HS-27A (cell line): Measurements from ENCODE around the gene AOX1.
"Not testable (repeated sequence)": the region's sequence is repeated elsewhere in the genome, so short reads cannot be mapped to it uniquely, and the experiment has no call there.

Experiments
- DNase-seq: peaks from one replicate; pipeline ENCODE4 v3.0.0-alpha.2; 2012; ENCODE audit warnings: low read depth, missing footprints

The AOX1 gene

DNA sequence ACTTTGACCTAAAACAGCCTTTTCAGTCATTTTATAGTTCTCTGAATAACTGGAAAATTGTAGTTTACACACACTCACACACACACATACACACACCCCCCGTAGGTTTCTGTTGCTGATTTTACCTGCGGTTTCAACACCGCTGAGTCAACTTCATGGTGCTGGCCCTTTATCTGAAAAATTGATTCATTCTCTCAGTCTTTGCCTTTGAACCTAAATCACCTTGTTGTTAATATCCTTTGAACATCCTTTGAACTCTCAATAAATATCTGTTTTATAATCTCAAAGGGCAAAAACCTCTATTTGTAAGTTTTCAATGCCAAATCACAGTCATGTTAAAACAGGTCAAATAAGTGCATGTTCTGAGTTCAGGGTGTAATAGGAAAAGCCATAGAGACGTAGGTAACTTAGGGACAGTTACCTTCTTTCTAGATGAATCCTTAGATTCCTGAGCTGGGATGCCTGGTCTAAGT, 116.9 kb downstream of the AOX1 start:
- DNase-seq: no peak

DNA sequence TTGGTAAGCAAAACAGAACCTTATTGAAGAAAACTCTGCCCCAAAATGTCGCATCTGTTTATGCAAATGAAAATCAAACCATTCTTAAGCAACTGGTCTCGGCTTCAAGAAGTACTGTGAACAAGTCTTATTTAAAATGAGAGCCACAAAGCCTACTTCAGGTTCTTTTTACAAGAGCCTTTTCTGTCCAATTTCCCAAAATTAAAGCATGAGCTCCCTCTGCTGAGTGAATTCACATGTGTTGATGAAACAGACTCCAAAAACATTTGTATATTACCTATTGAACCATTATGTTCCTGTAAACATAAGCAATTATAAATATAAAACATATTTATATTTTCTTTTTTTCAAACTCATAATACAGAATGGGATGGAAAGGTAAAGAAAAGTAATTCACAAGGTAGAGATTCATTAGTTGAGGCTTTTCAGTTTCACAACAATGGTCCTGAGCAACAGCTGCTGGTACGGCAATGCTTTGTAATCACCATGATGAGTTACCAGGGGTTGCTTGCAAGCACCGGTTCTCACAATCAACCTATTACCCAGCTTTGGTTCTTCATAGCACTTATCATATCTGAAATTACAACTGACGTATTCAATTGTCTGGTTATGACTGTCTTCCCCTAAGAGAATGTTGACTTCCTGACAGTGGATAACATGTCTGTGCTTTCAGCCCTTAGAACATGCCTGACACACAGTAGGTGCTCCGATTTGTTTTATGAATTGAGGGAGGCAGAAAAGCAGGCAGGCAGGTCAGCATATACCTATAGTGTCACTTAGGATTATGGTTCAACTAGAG, 117.5 kb downstream of the AOX1 start:
- peak; percentile 51 for DNase-seq

DNA sequence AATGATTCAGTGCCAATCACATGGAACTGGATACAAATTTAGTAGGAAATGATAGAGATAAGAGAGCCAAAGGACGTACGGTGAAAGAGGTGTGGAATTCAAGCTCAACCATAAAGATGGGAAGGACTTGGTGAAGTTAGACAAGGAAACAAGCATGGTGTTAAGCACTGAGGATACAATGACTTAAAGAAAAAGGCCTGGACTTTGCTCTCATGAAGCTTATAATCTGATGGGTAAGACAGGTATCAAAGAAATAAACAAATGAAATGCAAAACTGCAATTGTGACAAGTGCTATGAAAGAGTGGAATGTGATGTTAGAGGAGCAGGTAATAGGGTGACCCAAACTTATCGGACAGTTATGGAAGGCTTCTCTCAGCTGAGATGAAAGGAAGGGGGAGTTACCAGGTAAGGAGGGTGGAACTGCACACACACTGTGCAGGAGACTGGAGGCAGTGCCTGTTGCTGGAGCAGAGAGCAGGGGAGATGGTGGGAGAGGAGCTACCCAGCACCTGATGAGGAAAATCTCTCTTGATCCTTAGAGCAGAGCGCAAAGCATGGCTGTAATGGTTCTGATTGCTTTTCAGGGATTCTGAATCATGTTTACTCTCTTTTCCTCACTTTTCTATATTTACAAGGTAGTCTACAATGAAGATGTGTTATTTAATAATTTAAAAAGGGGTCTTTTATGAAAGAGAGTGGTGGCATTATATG, 118.3 kb downstream of the AOX1 start:
- no peak for DNase-seq

DNA sequence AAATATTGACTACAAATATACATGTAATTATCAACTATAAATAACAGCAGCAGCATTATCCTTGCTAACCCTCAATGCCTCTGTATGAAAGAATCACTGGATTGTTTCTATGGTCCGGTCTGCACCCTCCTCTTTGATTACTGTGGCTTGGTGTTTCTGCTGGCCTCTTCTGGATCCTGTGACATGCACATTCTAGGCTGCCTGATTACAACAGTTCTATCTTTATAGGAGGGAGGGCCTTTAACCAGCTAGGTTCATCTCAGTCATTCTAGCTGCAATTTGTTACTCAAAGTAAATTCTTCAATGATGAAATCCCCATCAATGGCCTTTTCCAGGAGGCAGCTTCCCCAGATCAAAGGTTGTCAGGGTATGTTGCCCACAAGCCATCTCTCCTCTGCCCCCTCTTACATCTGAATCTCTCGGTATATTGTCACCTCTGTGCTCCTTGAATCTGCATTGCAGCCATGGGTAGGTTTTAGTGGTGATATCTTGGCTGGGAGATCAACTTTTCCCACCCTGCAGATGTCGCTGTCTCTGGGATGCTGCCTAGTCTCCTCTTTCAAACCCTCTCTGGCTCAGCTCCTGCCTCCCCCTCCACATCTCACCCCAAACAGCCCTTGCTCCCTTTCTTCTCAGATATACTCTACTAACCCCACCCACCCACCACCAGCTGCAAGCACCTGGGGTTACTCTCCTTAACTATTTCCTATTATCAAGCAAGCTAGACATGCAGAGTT, 119.7 kb downstream of the AOX1 start:
- no peak for DNase-seq

DNA sequence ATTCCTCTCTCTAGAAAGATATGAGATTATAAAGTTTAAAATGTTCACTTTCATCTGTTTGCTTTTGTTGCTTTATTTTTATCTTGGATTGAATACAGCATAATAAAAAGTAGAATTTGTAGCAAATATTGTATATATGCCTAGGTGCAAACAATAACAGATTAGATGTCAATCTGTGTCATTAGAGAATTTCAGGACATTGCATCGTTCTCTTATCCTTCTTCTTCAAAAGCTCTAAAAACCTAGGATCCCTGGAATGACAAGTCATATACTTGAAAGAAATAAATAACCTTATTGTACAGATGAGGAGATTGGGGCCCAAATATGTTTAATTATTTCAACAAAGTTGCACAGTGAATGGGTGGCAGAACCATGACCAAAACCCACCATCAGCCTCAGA, 123.1 kb downstream of the AOX1 start:
- DNase-seq: no peak

DNA sequence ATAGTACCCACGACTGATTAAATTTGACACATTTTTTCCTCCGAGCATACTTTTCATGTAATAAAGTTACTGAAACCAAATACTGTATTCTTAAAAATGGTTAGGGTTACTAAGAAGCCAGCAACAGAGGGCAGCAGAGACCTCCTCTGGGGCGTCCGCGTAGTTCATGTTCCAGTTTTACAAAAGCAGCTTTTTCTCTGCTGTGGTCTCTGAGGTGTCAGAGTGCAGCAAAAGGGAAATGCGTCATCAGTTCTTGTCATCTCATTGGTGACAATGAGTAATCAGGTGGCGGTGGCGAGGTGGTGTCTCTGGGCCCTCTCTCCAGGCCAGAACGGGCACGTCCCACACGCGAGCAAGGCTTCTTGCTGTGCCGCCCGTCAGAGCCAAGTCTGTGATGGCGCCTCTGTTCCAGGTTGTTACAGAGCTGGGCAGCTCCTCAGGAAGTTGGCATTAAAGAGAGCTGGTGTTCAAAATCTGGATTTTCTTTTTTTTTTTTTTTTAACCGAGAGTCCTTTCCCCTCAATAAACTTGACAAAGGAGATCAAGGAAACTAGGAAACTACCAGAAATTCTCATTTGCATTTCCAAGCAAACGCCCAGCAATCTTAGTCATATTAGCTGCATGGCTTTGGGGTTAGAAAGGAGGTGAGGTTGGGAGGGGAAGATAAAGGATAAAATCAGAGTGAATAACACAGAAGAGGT, 127.3 kb downstream of the AOX1 start:
- DNase-seq: peak; percentile 99

DNA sequence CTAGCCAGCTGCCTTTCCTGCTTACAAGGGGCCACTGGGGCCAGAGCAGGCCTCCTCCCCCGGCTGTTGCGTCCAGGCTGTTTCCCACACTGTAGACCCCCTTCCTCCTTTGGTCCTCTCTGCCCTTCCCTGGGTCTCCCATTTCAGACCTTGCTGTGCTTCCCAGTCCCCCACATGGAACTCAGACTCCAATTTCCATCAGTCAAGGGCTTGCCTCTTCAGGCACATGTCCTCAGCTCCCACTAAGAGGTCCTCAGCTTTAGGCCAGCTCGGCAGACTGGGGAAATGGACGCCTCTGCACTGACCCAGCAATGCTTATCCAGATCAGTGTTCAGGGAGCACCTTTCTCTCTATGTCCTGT, 127.9 kb downstream of the AOX1 start:
- DNase-seq: no peak

DNA sequence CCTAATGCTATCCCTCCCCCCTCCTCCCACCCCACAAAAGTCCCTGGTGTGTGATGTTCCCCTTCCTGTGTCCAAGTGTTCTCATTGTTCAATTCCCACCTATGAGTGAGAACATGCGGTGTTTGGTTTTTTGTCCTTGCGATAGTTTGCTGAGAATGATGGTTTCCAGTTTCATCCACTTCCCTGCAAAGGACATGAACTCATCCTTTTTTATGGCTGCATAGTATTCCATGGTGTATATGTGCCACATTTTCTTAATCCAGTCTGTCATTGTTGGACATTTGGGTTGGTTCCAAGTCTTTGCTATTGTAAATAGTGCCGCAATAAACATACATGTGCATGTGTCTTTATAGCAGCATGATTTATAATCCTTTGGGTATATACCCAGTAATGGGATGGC, 129.2 kb downstream of the AOX1 start:
- not testable (repeated sequence) for DNase-seq

DNA sequence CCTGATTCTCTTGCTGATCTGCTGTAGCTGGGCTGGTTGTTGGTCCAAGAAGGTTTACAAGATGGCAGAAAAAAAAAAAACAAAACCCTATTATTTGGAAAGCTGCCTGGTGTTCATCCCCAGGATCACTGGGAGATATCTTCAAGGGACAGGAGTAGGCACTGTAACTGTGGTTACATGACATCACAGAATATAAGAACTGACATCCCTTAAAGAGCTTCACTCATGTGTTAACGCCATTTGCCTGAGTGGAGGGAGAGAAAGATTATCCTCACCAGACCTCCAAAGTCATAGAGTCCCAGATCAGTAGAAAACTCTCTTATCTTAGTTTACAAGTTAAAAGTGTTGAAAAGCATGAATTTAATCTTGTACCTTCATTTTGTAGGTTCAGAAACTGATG, 130.6 kb downstream of the AOX1 start:
- DNase-seq: no peak
